Rectal smooth muscle tissue (tissue), 1 donor: ENCODE data around the gene CTDSPL2.

Experiments
- H3K27ac ChIP-seq: one replicate; pipeline ENCODE4 v1.7.0; 2013; ENCODE audit warnings: low read depth, low read length, inconsistent platforms
- H3K27me3 ChIP-seq: one replicate; pipeline ENCODE4 v1.7.0; 2013; ENCODE audit warnings: low read length; ENCODE audit not compliant: control insufficient read depth, insufficient read depth
- H3K36me3 ChIP-seq: one replicate; pipeline ENCODE4 v1.7.0; 2013; ENCODE audit warnings: low read length; ENCODE audit not compliant: control insufficient read depth, insufficient read depth
- H3K4me1 ChIP-seq: one replicate; pipeline ENCODE4 v1.7.0; 2013; ENCODE audit warnings: low read length; ENCODE audit not compliant: control insufficient read depth, insufficient read depth
- H3K4me3 ChIP-seq: one replicate; pipeline ENCODE4 v1.7.0; 2013; ENCODE audit warnings: low read length
- H3K9ac ChIP-seq: one replicate; pipeline ENCODE4 v1.7.0; 2013; ENCODE audit warnings: low read length

Gene CTDSPL2

GRCh38 chr15:44426975-44427755 is at the start of gene CTDSPL2:
Gene CTDSPL2 (plus strand): TSS chr15:44427629. CDS start chr15:44459015, 31,386 bp downstream.
- peak within 1 kb of the TSS; percentile 97 for H3K4me3 ChIP-seq
- H3K27me3 ChIP-seq = no peaks in the 10 kb centered on the region
- H3K4me1 ChIP-seq = peaks cover 15% of the 10 kb centered on the region
- no peaks in the 10 kb centered on the region for H3K36me3 ChIP-seq
- peak within 1 kb of the TSS; percentile 98 for H3K27ac ChIP-seq
- H3K9ac ChIP-seq = peak within 1 kb of the TSS; percentile 93

- no peaks in the 10 kb centered on the region for H3K36me3 ChIP-seq
- no peak overlapping the region for H3K27ac ChIP-seq
- no peaks in the 10 kb centered on the region for H3K4me1 ChIP-seq
- no peak overlapping the region for H3K4me3 ChIP-seq
- no peaks in the 10 kb centered on the region for H3K27me3 ChIP-seq
- no peak overlapping the region for H3K9ac ChIP-seq
These were observed 46.2 kb upstream of the CTDSPL2 start for GRCh38 chr15:44381236-44381635.

GRCh38 chr15:44385344-44385942 is 42.0 kb upstream of the CTDSPL2 start:
- H3K27ac ChIP-seq = no peak overlapping the region
- no peak overlapping the region for H3K4me3 ChIP-seq
- H3K36me3 ChIP-seq = no peaks in the 10 kb centered on the region

GRCh38 chr15:44394062-44394461 is 33.4 kb upstream of the CTDSPL2 start:
- no peak overlapping the region for H3K9ac ChIP-seq
- no peaks in the 10 kb centered on the region for H3K36me3 ChIP-seq

More at GRCh38 chr15:44385344-44385942, 42.0 kb upstream of the CTDSPL2 start:
- no peaks in the 10 kb centered on the region for H3K27me3 ChIP-seq
- no peaks in the 10 kb centered on the region for H3K4me1 ChIP-seq
- no peak overlapping the region for H3K9ac ChIP-seq

GRCh38 chr15:44394562-44394961 is 32.9 kb upstream of the CTDSPL2 start:
- Histone ChIP-seq H3K9ac (no peak overlapping the region), H3K27me3 (no peaks in the 10 kb centered on the region), H3K4me3 (no peak overlapping the region), H3K4me1 (no peaks in the 10 kb centered on the region), H3K27ac (no peak overlapping the region), H3K36me3 (no peaks in the 10 kb centered on the region)

More at GRCh38 chr15:44394062-44394461, 33.4 kb upstream of the CTDSPL2 start:
- H3K4me1 ChIP-seq = no peaks in the 10 kb centered on the region
- no peak overlapping the region for H3K27ac ChIP-seq
- H3K4me3 ChIP-seq = no peak overlapping the region
- no peaks in the 10 kb centered on the region for H3K27me3 ChIP-seq

- H3K27ac ChIP-seq = no peak overlapping the region
- H3K27me3 ChIP-seq = no peaks in the 10 kb centered on the region
- no peaks in the 10 kb centered on the region for H3K4me1 ChIP-seq
- H3K9ac ChIP-seq = no peak overlapping the region
- no peak overlapping the region for H3K4me3 ChIP-seq
- H3K36me3 ChIP-seq = no peaks in the 10 kb centered on the region
These were observed 29.6 kb upstream of the CTDSPL2 start for GRCh38 chr15:44397869-44398268.

- Histone ChIP-seq H3K9ac (no peak overlapping the region), H3K36me3 (no peaks in the 10 kb centered on the region), H3K4me1 (no peaks in the 10 kb centered on the region), H3K27me3 (no peaks in the 10 kb centered on the region), H3K27ac (no peak overlapping the region), H3K4me3 (no peak overlapping the region)
These were observed 13.4 kb upstream of the CTDSPL2 start for GRCh38 chr15:44414001-44414400.

GRCh38 chr15:44427756-44428724 is 611 bp downstream of the CTDSPL2 start:
- peaks cover 15% of the 10 kb centered on the region for H3K4me1 ChIP-seq
- peak overlapping the region; percentile 98 for H3K27ac ChIP-seq
- H3K27me3 ChIP-seq = no peaks in the 10 kb centered on the region
- peak overlapping the region; percentile 93 for H3K9ac ChIP-seq
- H3K4me3 ChIP-seq = peak overlapping the region; percentile 97
- H3K36me3 ChIP-seq = no peaks in the 10 kb centered on the region

- H3K27ac ChIP-seq = no peak overlapping the region
- H3K4me3 ChIP-seq = no peak overlapping the region
- no peaks in the 10 kb centered on the region for H3K36me3 ChIP-seq
- H3K4me1 ChIP-seq = no peaks in the 10 kb centered on the region
- H3K27me3 ChIP-seq = no peaks in the 10 kb centered on the region
- H3K9ac ChIP-seq = no peak overlapping the region
These were observed 8.7 kb downstream of the CTDSPL2 start for GRCh38 chr15:44435893-44436667.

- Histone ChIP-seq H3K4me1 (no peaks in the 10 kb centered on the region), H3K36me3 (no peaks in the 10 kb centered on the region), H3K4me3 (no peak overlapping the region), H3K9ac (no peak overlapping the region), H3K27ac (no peak overlapping the region), H3K27me3 (no peaks in the 10 kb centered on the region)
These were observed 11.0 kb downstream of the CTDSPL2 start for GRCh38 chr15:44438402-44438801.

- Histone ChIP-seq H3K27ac (no peak overlapping the region), H3K9ac (no peak overlapping the region), H3K4me1 (no peaks in the 10 kb centered on the region)
These were observed 13.7 kb downstream of the CTDSPL2 start for GRCh38 chr15:44441095-44441501.

More at GRCh38 chr15:44441095-44441501, 13.7 kb downstream of the CTDSPL2 start:
- Histone ChIP-seq H3K36me3 (no peaks in the 10 kb centered on the region), H3K4me3 (no peak overlapping the region), H3K27me3 (no peaks in the 10 kb centered on the region)
